K562 (cell line): Measurements from ENCODE around the gene PTPRR. TPM values are rescaled to one million over a fixed set of nuclear protein-coding genes. Genes with fewer than 3 reads are reported as not detected.

Source experiments
- ATAC-seq: fragments of 200-7000 bp; cut with Tn5 transposase; 3 replicates; pipeline ENCODE4 v1.9.1; 2020; ENCODE audit warnings: moderate library complexity
- BruUV-seq: library from RNA; stranded (reverse); fragments of 400-500 nt; replicated peaks from 2 replicates; lab custom pipeline; 2021; lab: Mats Ljungman, UMichigan
- CTCF ChIA-PET: fragments of 300-600 bp; formaldehyde crosslinking; extraction: SDS; loops from one replicate; lab custom pipeline; 2021; ENCODE audit warnings: low intra/inter-chr PET ratio; lab: Yijun Ruan, JAX
- POLR2A ChIA-PET: fragments of 300-600, 350-650 bp; sonication (Branson Sonifier 250); formaldehyde crosslinking; extraction: SDS; loops from one replicate; lab custom pipeline; 2021; ENCODE audit warnings: antibody characterized with exemption, inconsistent platforms; lab: Yijun Ruan, JAX
- DNase-seq, 4 experiments: peaks; one replicate each; pipeline versions ENCODE4 v3.0.0 to v3.0.0-alpha.2; 2011 to 2018; ENCODE audit warnings: low spot score in 3 of 4, mixed read lengths in 3 of 4; ENCODE audit errors: extremely low read depth in 1 of 4
- FAIRE-seq: peaks from 2 replicates; lab custom pipeline; 2011; peaks lifted over from hg19 to GRCh38; lab: Jason Lieb, UNC
- H2AFZ ChIP-seq: 2 replicates; pipeline ENCODE4 v1.6.0; 2011; ENCODE audit warnings: low read depth, low read length, control low read depth, inconsistent platforms
- H3K27ac ChIP-seq: fragments of 200-600 bp; 3 replicates; pipeline ENCODE4 v1.8.0; 2011; ENCODE audit warnings: low read depth, mild to moderate bottlenecking, control low read depth, inconsistent platforms, low read length, moderate library complexity, mixed read lengths; ENCODE audit errors: extremely low read depth
- H3K27me3 ChIP-seq, 2 experiments: fragments of 300-600 bp in 1 of 2; 2 replicates in 1 of 2; 3 replicates in 1 of 2; pipeline versions ENCODE4 v1.6.0 to v1.8.0; 2011; ENCODE audit warnings: inconsistent platforms in 2 of 2, low read length in 2 of 2, mild to moderate bottlenecking in 1 of 2, mixed read lengths in 1 of 2, moderate library complexity in 1 of 2; ENCODE audit not compliant: control insufficient read depth in 2 of 2, insufficient read depth in 2 of 2
- H3K36me3 ChIP-seq: fragments of 300-600 bp; 3 replicates; pipeline ENCODE4 v1.8.0; 2011; ENCODE audit warnings: mild to moderate bottlenecking, low read length, inconsistent platforms; ENCODE audit not compliant: control insufficient read depth, insufficient read depth
- H3K4me1 ChIP-seq, 2 experiments: fragments of 200-600 bp in 1 of 2; replicated peaks in 1 of 2; 2 replicates in 1 of 2; 3 replicates in 1 of 2; pipeline versions ENCODE4 v1.5.1 to v1.8.0; 2011; ENCODE audit warnings: inconsistent platforms in 2 of 2, low read length in 2 of 2, mild to moderate bottlenecking in 1 of 2, mixed read lengths in 1 of 2, moderate library complexity in 1 of 2; ENCODE audit not compliant: control insufficient read depth in 2 of 2, insufficient read depth in 2 of 2
- H3K4me2 ChIP-seq: 2 replicates; pipeline ENCODE4 v1.6.1; 2011; ENCODE audit warnings: low read length, control low read depth, inconsistent platforms, mixed read lengths; ENCODE audit not compliant: insufficient read depth
- H3K4me3 ChIP-seq: fragments of 200-600 bp; sonication (generic), shearing (Covaris generic); 2 replicates; pipeline ENCODE4 v1.5.1; 2016; ENCODE audit warnings: control low read depth, inconsistent platforms
- H3K79me2 ChIP-seq: fragments of 200-600 bp; 3 replicates; pipeline ENCODE4 v1.8.0; 2011; ENCODE audit warnings: low read length, inconsistent platforms; ENCODE audit not compliant: control insufficient read depth, insufficient read depth
- H3K9ac ChIP-seq, 2 experiments: 2 replicates each; pipeline versions ENCODE4 v1.6.0 to v1.6.1; 2011; ENCODE audit warnings: low read depth in 2 of 2, low read length in 2 of 2, control low read depth in 1 of 2, inconsistent platforms in 1 of 2, mild to moderate bottlenecking in 1 of 2, mixed read lengths in 1 of 2; ENCODE audit not compliant: insufficient read depth in 1 of 2
- H3K9me1 ChIP-seq: one replicate; pipeline ENCODE4 v1.6.0; 2011; ENCODE audit warnings: inconsistent platforms, mild to moderate bottlenecking, low read length, moderate library complexity; ENCODE audit not compliant: control insufficient read depth, insufficient read depth
- H3K9me3 ChIP-seq: replicated peaks from 2 replicates; pipeline ENCODE4 v1.5.1; 2011; ENCODE audit warnings: low read depth, low read length, inconsistent platforms; ENCODE audit not compliant: control insufficient read depth, insufficient read depth
- H4K20me1 ChIP-seq: replicated peaks from 2 replicates; pipeline ENCODE4 v1.6.1; 2011; ENCODE audit warnings: low read length, inconsistent platforms, mixed read lengths; ENCODE audit not compliant: control insufficient read depth, insufficient read depth
- ARID1B ChIP-seq: fragments of 450-650 bp; IDR thresholded peaks from 2 replicates; pipeline ENCODE4 v1.6.1; 2016; ENCODE audit warnings: antibody characterized with exemption, mild to moderate bottlenecking, inconsistent platforms
- BRCA1 ChIP-seq, 2 experiments: fragments of 450-650 bp in 1 of 2; sonication (generic) in 1 of 2; formaldehyde crosslinking in 1 of 2; IDR thresholded peaks; 2 replicates each; pipeline versions ENCODE4 v1.5.0 to v1.6.1; 2017 to 2020; ENCODE audit warnings: mild to moderate bottlenecking in 1 of 2, missing genetic modification reagents in 1 of 2
- CEBPG ChIP-seq, 3 experiments: fragments of 200-800 bp in 1 of 3; sonication (Bioruptor generic) in 1 of 3; sonication (generic) in 1 of 3; formaldehyde crosslinking in 1 of 3; IDR thresholded peaks in 2 of 3; conservative IDR thresholded peaks in 1 of 3; 2 replicates each; pipeline versions ENCODE4 v1.6.1 to v1.8.0; 2016 to 2022; ENCODE audit warnings: missing compliant biosample characterization in 2 of 3, missing genetic modification characterization in 2 of 3, mild to moderate bottlenecking in 1 of 3, missing genetic modification reagents in 1 of 3
- CREM ChIP-seq: IDR thresholded peaks from 2 replicates; pipeline ENCODE4 v1.6.1; 2014; ENCODE audit warnings: antibody characterized with exemption, low read depth
- IRF1 ChIP-seq: sonication (generic); formaldehyde crosslinking; IDR thresholded peaks from 2 replicates; pipeline ENCODE4 v1.8.0; 2022; ENCODE audit warnings: missing genetic modification reagents, mild to moderate bottlenecking, borderline replicate concordance
- IRF2 ChIP-seq: sonication (generic); formaldehyde crosslinking; IDR thresholded peaks from 2 replicates; pipeline ENCODE4 v1.8.1; 2022; ENCODE audit warnings: mild to moderate bottlenecking, missing genetic modification reagents
- MECOM ChIP-seq: fragments of 250-450 bp; sonication (Bioruptor Pico); IDR thresholded peaks from 2 replicates; pipeline ENCODE4 v1.8.0; 2022; ENCODE audit warnings: inconsistent platforms
- PRMT5 ChIP-seq: sonication (generic); formaldehyde crosslinking; IDR thresholded peaks from 2 replicates; pipeline ENCODE4 v1.5.0; 2020; ENCODE audit warnings: missing genetic modification reagents
- RCOR1 ChIP-seq, 2 experiments: IDR thresholded peaks; 2 replicates each; pipeline ENCODE4 v1.6.1; 2012; ENCODE audit warnings: low read depth in 2 of 2, low read length in 2 of 2, borderline replicate concordance in 1 of 2, improper control_type of control experiment in 1 of 2
- SMAD4 ChIP-seq: fragments of 250-450 bp; sonication (Bioruptor Pico); conservative IDR thresholded peaks from 2 replicates; pipeline ENCODE4 v1.8.0; 2021; ENCODE audit warnings: inconsistent platforms, mild to moderate bottlenecking, moderate library complexity
- SMARCE1 ChIP-seq: fragments of 450-650 bp; IDR thresholded peaks from 2 replicates; pipeline ENCODE4 v1.7.1; 2016; ENCODE audit warnings: mild to moderate bottlenecking
- WGBS: fragments of 100-300 bp; shearing (Covaris generic); methylation state at CpG from one replicate; pipeline ENCODE4 v1.1.6; 2016; ENCODE audit warnings: low coverage, mixed read lengths; ENCODE audit not compliant: insufficient coverage; ENCODE audit errors: missing lambda C conversion rate; 5-methylcytosine and 5-hydroxymethylcytosine counted together
- in situ Hi-C: fragments of 300-500 bp; cut with MboI; formaldehyde crosslinking; loops from 4 replicates; pipeline ENCODE4 v1.15.0; 2018; ENCODE audit warnings: inconsistent platforms, mixed read lengths
- intact Hi-C: fragments of 100-400 bp; cut with micrococcal nuclease; formaldehyde crosslinking; loops from 2 replicates; pipeline ENCODE4 v1.14.2; 2022
- polyA plus RNA-seq, 8 experiments: library from polyadenylated mRNA; depleted of rRNA in 4 of 8; stranded (reverse) in 5 of 8; unstranded in 3 of 8; fragments of >200 nt; fragmentation: Nextera tagmentation in 2 of 8; fragmentation: Illumina TruSeq in 1 of 8; extraction: Ambion mirVana in 2 of 8; extraction: Trizol in 1 of 8; gene quantifications; 2 replicates each; pipeline versions ENCODE4 v1.2.1 to v1.2.3, GENCODE V29; 2011 to 2014; ENCODE audit warnings: inconsistent platforms in 1 of 8, missing spikeins in 1 of 8
- total RNA-seq, 7 experiments: library from RNA; depleted of rRNA in 6 of 7; stranded (reverse); fragments of >200 nt in 6 of 7; fragmentation: Illumina TruSeq in 2 of 7; extraction: Trizol in 2 of 7; gene quantifications; 2 replicates each; pipeline versions ENCODE4 v1.2.1 to v1.2.3, GENCODE V29; 2011 to 2021; ENCODE audit warnings: low replicate concordance in 1 of 7
- TF ChIP-seq, protein P1 (sequence below): fragments of 450-650 bp; IDR thresholded peaks from 2 replicates; pipeline ENCODE4 v1.6.1; 2016; ENCODE audit warnings: mild to moderate bottlenecking
- TF ChIP-seq, protein P2 (sequence below), 2 experiments: fragments of 450-650 bp; IDR thresholded peaks; 2 replicates each; pipeline ENCODE4 v1.6.1; 2018; ENCODE audit warnings: mild to moderate bottlenecking in 2 of 2, low read depth in 1 of 2; ENCODE audit not compliant: partially characterized antibody in 2 of 2

PTPRR gene
- total and polyA plus RNA-seq, 9 of the 15 experiments (the other 6 are each of a cell fraction or from before 2014, with no cell fraction given) = 6.6 to 41.7 (median 12.3) TPM

GRCh38 chr12:70659077-70659606 is 261.4 kb downstream of the PTPRR start:
- in situ Hi-C loops = no loop called here
- H3K9me1 ChIP-seq = no peaks in the 10 kb centered on the region
- no peak overlapping the region for H3K4me3 ChIP-seq
- H3K27ac ChIP-seq = peak overlapping the region; percentile 81
- H3K36me3 ChIP-seq = peaks cover 14% of the 10 kb centered on the region; the same call in 1 of the 3 replicates
- intact Hi-C loops = no loop called here
- ATAC-seq = peak; percentile 41
- H4K20me1 ChIP-seq = no peaks in the 10 kb centered on the region
- FAIRE-seq = no peak
- no peaks in the 10 kb centered on the region for H3K27me3 ChIP-seq
- H3K4me2 ChIP-seq = peak overlapping the region; percentile 62
- WGBS = 11% methylated on average over 6 of the region's 6 CpGs
- H3K9me3 ChIP-seq = no peaks in the 10 kb centered on the region
- H3K79me2 ChIP-seq = peaks cover 7% of the 10 kb centered on the region
- CTCF ChIA-PET = no interaction called here
- POLR2A ChIA-PET = interaction anchor here (0.6 to 2.7 kb wide), 8 partner anchors 8 to 444 kb away, joined by 3 to 15 read pairs (median 4); no protein-coding TSS in a partner anchor
- DNase-seq = peak in 2 of 4 experiments; percentile 31 to 69
- H3K4me1 ChIP-seq = peaks cover 4 to 38% of the 10 kb centered on the region in 2 experiments
- H2AFZ ChIP-seq = peak overlapping the region; percentile 81
- H3K9ac ChIP-seq = peak overlapping the region in 1 of 2 experiments; percentile 74; a peak in 2 of 4 replicates
- BruUV-seq = no TSS peak
- peak in 1 of 2 experiments; percentile 57; a peak in 1 of 4 replicates for TF ChIP-seq RCOR1 (IDR thresholded peaks at IDR 0.05; ENCODE audit: borderline replicate concordance in 1 of 2, low read depth in 2 of 2, low read length in 2 of 2)
- TF ChIP-seq IRF2 (CRISPR knock-in tag) = no peak
- no peak for TF ChIP-seq IRF1 (CRISPR knock-in tag)
- TF ChIP-seq PRMT5 (CRISPR knock-in tag) = no peak
- peak; percentile 45; the same call in 1 of the 2 replicates for TF ChIP-seq SMARCE1
- TF ChIP-seq ARID1B = peak; percentile 80
- TF ChIP-seq BRCA1 (IDR thresholded peaks at IDR 0.05) = no peak
- no peak for TF ChIP-seq BRCA1 (CRISPR knock-in tag; IDR thresholded peaks at IDR 0.05)
- peak; percentile 96 for TF ChIP-seq MECOM
- peak; percentile 58; the same call in 1 of the 2 replicates for TF ChIP-seq SMAD4 (CRISPR knock-in tag)
- TF ChIP-seq CREM = no peak
- TF ChIP-seq, protein P1, sequence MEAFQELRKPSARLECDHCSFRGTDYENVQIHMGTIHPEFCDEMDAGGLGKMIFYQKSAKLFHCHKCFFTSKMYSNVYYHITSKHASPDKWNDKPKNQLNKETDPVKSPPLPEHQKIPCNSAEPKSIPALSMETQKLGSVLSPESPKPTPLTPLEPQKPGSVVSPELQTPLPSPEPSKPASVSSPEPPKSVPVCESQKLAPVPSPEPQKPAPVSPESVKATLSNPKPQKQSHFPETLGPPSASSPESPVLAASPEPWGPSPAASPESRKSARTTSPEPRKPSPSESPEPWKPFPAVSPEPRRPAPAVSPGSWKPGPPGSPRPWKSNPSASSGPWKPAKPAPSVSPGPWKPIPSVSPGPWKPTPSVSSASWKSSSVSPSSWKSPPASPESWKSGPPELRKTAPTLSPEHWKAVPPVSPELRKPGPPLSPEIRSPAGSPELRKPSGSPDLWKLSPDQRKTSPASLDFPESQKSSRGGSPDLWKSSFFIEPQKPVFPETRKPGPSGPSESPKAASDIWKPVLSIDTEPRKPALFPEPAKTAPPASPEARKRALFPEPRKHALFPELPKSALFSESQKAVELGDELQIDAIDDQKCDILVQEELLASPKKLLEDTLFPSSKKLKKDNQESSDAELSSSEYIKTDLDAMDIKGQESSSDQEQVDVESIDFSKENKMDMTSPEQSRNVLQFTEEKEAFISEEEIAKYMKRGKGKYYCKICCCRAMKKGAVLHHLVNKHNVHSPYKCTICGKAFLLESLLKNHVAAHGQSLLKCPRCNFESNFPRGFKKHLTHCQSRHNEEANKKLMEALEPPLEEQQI = 0 out of 2 replicates have a peak, but pooled peaks have one; percentile 26
- TF ChIP-seq CEBPG (CRISPR knock-in tag; IDR thresholded peaks at IDR 0.05) = no peak
- peak in 1 of 2 experiments; percentile 34; a peak in 1 of 4 replicates for TF ChIP-seq CEBPG (tag; conservative IDR thresholded peaks at IDR 0.05 in 1 of 2, IDR thresholded peaks at IDR 0.05 in 1 of 2)
- TF ChIP-seq, protein P2, sequence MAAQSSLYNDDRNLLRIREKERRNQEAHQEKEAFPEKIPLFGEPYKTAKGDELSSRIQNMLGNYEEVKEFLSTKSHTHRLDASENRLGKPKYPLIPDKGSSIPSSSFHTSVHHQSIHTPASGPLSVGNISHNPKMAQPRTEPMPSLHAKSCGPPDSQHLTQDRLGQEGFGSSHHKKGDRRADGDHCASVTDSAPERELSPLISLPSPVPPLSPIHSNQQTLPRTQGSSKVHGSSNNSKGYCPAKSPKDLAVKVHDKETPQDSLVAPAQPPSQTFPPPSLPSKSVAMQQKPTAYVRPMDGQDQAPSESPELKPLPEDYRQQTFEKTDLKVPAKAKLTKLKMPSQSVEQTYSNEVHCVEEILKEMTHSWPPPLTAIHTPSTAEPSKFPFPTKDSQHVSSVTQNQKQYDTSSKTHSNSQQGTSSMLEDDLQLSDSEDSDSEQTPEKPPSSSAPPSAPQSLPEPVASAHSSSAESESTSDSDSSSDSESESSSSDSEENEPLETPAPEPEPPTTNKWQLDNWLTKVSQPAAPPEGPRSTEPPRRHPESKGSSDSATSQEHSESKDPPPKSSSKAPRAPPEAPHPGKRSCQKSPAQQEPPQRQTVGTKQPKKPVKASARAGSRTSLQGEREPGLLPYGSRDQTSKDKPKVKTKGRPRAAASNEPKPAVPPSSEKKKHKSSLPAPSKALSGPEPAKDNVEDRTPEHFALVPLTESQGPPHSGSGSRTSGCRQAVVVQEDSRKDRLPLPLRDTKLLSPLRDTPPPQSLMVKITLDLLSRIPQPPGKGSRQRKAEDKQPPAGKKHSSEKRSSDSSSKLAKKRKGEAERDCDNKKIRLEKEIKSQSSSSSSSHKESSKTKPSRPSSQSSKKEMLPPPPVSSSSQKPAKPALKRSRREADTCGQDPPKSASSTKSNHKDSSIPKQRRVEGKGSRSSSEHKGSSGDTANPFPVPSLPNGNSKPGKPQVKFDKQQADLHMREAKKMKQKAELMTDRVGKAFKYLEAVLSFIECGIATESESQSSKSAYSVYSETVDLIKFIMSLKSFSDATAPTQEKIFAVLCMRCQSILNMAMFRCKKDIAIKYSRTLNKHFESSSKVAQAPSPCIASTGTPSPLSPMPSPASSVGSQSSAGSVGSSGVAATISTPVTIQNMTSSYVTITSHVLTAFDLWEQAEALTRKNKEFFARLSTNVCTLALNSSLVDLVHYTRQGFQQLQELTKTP (IDR thresholded peaks at IDR 0.05; ENCODE audit: low read depth in 1 of 2, partially characterized antibody in 2 of 2) = peak in 1 of 2 experiments; percentile 49
